ENCODE measurements around the gene RPL11.
A peak's percentile ranks its signal among the peaks of the same experiment; 100 is the strongest.

The RPL11 gene

GRCh38 chr1:23660671-23661070 is 30.9 kb upstream of the RPL11 start:
- TF ChIP-seq CTCF (IDR thresholded peaks at IDR 0.05; ENCODE audit: insufficient read depth, low read length, missing control alignments), result no peak
- no peak overlapping the region for H3K4me3 ChIP-seq (ENCODE audit: low read depth, low read length)
- no peak for DNase-seq (ENCODE audit: low read depth, low spot score)
- CTCF ChIA-PET, result interaction anchor here (6.7 to 10.2 kb wide), 3 partner anchors 22 to 163 kb away, joined by 51 to 110 read pairs (median 76); no protein-coding TSS in a partner anchor
- POLR2A ChIA-PET, result no interaction called here

DNA sequence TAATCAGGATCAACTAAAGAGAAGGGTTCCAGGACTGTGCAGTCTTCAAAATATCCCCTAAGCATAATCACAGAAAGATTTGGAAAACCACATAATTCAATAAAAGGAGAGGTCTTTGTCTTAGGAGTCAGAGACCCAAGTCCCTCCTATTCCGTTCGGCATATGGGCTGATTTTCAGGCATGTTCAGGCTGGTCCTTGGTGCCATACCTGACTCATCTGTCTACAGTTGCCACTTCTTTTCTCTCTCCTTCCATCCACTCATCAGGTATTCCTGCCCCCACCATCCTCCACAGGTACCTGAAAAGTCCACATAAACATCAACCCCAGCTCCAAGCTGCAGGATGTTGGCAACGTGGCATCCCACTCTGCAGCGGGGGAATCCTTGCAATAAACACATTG is 29.7 kb upstream of the RPL11 start:
- CTCF ChIA-PET, result interaction anchor here (0.6 to 10.2 kb wide), 4 partner anchors 23 to 165 kb away, joined by 3 to 110 read pairs (median 64); no protein-coding TSS in a partner anchor
- DNase-seq (ENCODE audit: low read depth, low spot score), result no peak
- H3K4me3 ChIP-seq (ENCODE audit: low read depth, low read length), result no peak overlapping the region
- no peak for TF ChIP-seq CTCF (IDR thresholded peaks at IDR 0.05; ENCODE audit: insufficient read depth, low read length, missing control alignments)
- POLR2A ChIA-PET, result no interaction called here

- ChIA-PET CTCF (interaction anchor here (0.8 to 10.2 kb wide), 22 partner anchors 9 to 180 kb away, joined by 3 to 110 read pairs (median 7); partner anchors contain the start of gene RPL11), POLR2A (no interaction called here)
- H3K4me3 ChIP-seq (ENCODE audit: low read depth, low read length), result no peak overlapping the region
- TF ChIP-seq CTCF (IDR thresholded peaks at IDR 0.05; ENCODE audit: insufficient read depth, low read length, missing control alignments), result peak; percentile 1
- DNase-seq (ENCODE audit: low read depth, low spot score), result no peak
Observed at GRCh38 chr1:23664837-23665795, 26.5 kb upstream of the RPL11 start.

DNA sequence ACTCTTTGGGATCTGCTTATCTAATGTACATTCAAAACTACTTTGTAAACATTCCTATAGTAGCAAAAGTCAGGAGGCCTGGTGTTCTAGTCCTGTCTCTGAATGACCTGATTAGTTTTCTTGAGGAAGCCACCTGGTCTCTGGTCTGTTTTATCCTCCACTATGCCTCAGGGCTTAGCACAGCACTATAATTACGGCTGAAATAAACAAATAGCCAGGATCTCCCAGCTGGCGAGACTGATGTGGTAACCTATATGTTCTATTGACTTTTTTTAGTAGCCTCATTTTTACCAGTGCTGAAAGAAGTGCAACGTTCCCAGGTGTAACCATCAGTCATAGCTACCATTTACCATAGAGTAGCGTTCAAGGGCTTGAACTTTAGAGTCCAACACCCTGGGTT is 24.2 kb upstream of the RPL11 start:
- ChIA-PET CTCF (interaction anchor here (1.1 to 10.2 kb wide), 7 partner anchors 10 to 170 kb away, joined by 3 to 110 read pairs (median 5); partner anchors contain the start of gene RPL11), POLR2A (interaction anchor here (0.9 kb wide), 1 partner anchor 24 kb away, joined by 3 read pairs; the partner anchor contains the start of gene RPL11)
- no peak for TF ChIP-seq CTCF (IDR thresholded peaks at IDR 0.05; ENCODE audit: insufficient read depth, low read length, missing control alignments)
- DNase-seq (ENCODE audit: low read depth, low spot score), result no peak
- no peak overlapping the region for H3K4me3 ChIP-seq (ENCODE audit: low read depth, low read length)

GRCh38 chr1:23670709-23671108 is 20.9 kb upstream of the RPL11 start:
- no peak for DNase-seq (ENCODE audit: low read depth, low spot score)
- CTCF ChIA-PET, result interaction anchor here (0.8 to 2.6 kb wide), 5 partner anchors 13 to 126 kb away, joined by 3 to 22 read pairs (median 5); partner anchors contain the start of gene RPL11
- POLR2A ChIA-PET, result no interaction called here
- TF ChIP-seq CTCF (IDR thresholded peaks at IDR 0.05; ENCODE audit: insufficient read depth, low read length, missing control alignments), result no peak
- H3K4me3 ChIP-seq (ENCODE audit: low read depth, low read length), result no peak overlapping the region
